Measurements from ENCODE around the gene OVOL2. TPM values are rescaled to one million over a fixed set of nuclear protein-coding genes. Genes with fewer than 3 reads are reported as not detected.
A peak's percentile ranks its signal among the peaks of the same experiment; 100 is the strongest.
"Not testable (repeated sequence)": the region's sequence is repeated elsewhere in the genome, so short reads cannot be mapped to it uniquely, and the experiment has no call there.

The OVOL2 gene
- total RNA-seq, 1 donor from 2014 or later = not detected

DNA sequence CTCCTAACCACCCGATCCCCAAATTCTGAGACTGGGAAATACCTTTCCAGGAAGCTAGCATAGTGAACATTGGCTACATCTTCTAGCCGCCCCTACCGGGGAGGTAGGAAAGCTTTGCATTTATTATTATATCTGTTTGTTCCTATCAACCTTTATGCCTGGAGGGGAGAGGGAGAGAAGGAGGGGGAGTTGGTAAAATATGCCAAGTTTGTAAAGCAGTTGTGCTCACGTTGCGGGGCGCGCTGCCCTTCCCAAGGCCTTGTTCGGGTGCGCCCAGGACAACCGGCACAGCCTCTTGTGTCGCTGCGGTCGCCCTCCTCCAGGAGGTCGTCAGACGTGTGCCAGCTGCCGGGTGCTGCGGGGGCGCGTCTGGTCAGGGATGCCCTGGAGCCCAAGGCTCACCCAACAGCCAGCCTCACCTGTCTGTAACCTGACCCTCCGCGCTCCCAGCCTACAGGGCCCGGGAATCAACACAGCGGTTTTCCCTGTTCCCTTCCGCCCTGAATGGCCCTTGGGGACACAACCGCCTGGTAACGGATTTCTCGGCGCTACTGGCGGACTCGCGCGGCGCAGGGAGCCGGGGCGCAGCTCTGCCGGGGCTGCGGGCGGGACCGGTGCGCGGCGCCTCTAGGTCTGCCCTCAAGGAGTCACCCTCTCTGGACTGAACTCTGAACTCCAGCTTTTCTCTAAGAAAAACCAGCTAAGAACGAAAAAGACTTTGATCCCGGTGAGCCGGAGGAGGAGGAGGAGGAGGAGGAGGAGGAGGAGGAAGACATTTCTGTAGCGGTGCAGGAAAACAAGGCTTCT, 1.1 kb upstream of the OVOL2 start:
- DNase-seq (ENCODE audit: low read depth) = peak; percentile 41

DNA sequence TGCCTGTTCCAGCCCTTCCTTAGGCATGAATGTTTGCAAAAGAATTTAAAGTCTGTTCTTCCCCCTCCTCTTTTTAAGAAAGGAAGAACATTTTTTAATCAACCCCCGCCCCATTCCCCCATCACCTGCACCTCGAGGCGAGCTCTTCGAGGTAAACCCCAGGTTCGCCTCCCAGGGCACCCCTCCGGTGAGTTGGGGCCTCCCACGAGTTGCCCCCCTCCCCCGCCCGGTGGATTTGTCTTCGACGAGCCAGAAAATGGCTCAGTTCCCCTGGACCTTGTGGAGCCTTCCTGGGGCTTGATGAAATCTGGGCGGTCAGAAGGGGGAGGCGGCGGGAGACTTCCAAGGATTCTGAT, 256 bp upstream of the OVOL2 start:
- no peak for DNase-seq (ENCODE audit: low read depth)

- DNase-seq (ENCODE audit: low read depth) = no peak
These were observed 1.3 kb downstream of the OVOL2 start for GRCh38 chr20:18056174-18057100.

DNA sequence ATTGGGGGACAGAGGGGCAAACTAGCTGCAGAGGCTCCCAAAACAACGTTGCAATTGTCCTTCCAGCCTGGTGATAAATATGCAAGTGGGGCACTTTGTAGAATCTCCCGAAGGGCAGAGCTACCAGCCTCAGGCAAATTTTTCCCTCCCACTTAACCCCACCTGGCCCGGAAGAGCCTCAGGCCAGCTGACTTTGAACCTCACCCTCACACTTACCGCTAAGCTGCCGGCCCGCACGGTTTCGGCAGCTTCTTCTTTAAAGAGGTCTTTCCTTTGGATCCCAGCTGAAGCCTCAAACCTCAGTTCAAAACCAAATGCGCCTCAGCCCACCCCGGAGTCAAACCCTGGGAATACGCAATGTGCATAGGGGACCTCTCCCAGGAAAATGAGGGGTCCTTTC, 2.5 kb downstream of the OVOL2 start:
- no peak for DNase-seq (ENCODE audit: low read depth)

DNA sequence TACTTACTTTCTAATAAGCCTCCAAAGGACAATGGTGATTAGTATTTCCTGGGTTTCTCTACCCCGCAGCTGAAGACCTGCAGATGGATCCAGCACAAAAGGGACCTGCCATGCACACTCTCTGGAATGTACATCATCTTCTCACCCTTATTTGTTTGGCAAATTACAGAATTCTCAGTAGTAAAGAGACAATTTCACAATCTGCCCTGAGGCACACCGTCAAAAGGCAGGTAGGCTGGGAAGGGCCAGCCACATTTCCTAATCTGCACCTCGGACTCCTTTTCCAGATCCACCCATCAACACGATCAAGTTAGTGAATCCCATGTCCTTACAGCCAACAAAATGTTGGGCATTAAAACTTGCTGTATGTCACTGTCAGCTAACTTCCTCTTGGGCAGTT, 4.9 kb downstream of the OVOL2 start:
- DNase-seq (ENCODE audit: low read depth) = no peak

- no peak for DNase-seq (ENCODE audit: low read depth)
These were observed 7.1 kb downstream of the OVOL2 start for GRCh38 chr20:18050628-18051027.

DNA sequence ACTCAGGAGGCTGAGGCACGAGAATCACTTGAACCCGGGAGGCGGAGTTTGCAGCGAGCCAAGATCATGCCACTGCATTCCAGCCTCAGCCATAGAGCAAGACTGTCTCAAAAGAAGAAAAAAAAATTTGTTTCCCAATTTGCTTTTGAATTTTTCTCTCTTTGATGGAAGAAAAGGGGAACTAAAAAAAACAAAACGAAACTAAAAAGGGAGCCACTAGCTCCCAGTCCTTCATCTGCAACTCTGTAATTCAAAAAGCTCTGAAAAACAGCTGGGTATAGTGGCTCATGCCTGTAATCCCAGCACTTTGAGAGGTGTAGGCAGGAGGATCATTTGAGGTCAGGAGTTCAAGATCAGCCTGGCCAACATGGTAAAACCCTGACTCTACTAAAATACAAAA, 9.5 kb downstream of the OVOL2 start:
- no peak for DNase-seq (ENCODE audit: low read depth)

DNA sequence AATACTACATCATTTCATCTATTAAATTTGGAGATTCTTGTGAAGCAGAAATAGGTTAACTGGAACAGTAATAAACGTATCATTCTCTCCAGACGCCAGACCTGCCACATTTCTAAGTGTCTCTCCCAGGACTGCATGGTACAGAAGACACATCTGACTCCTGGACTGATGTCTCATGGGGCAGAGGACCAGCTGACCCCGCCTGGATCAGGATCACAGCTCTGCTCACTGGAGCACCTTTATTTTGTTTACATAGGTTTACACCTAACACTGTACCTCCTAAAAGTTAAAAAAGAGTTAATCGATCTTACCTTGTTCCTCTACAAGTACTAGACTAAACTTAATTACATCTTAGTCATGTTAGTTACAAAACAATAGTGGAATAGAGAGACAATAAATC, 11.2 kb downstream of the OVOL2 start:
- DNase-seq (ENCODE audit: low read depth) = no peak

- no peak for DNase-seq (ENCODE audit: low read depth)
These were observed 15.5 kb downstream of the OVOL2 start for GRCh38 chr20:18042229-18042628.

GRCh38 chr20:18041462-18041861, 16.3 kb downstream of the OVOL2 start:
- no peak for DNase-seq (ENCODE audit: low read depth)

- no peak for DNase-seq (ENCODE audit: low read depth)
These were observed 18.7 kb downstream of the OVOL2 start for GRCh38 chr20:18039063-18039462.

GRCh38 chr20:18034039-18034438, 23.7 kb downstream of the OVOL2 start:
- DNase-seq (ENCODE audit: low read depth) = peak; percentile 33

- DNase-seq (ENCODE audit: low read depth) = no peak
These were observed 24.5 kb downstream of the OVOL2 start for GRCh38 chr20:18032977-18033892.

GRCh38 chr20:18031888-18032509, 25.7 kb downstream of the OVOL2 start:
- no peak for DNase-seq (ENCODE audit: low read depth)

DNA sequence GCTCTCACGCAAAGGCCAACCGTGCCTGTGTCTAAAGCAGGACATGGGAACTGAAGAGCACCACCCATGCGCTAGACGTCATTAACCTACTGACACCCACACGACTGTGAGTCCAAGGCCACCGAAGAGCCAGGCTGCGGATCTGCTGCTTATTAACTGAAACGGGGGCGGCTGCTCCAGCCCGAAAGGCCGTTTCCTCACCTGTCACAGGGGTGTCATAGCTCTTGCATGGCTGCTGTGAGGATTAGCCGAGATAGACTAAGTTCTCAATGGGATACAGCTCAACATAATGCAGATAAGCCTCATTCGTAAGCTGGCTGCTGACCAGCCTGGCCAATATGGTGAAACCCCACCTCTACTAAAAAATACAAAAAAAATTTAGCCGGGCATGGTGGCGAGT, 26.7 kb downstream of the OVOL2 start:
- DNase-seq (ENCODE audit: low read depth) = no peak

- DNase-seq (ENCODE audit: low read depth) = no peak
These were observed 27.7 kb downstream of the OVOL2 start for GRCh38 chr20:18030020-18030419.

DNA sequence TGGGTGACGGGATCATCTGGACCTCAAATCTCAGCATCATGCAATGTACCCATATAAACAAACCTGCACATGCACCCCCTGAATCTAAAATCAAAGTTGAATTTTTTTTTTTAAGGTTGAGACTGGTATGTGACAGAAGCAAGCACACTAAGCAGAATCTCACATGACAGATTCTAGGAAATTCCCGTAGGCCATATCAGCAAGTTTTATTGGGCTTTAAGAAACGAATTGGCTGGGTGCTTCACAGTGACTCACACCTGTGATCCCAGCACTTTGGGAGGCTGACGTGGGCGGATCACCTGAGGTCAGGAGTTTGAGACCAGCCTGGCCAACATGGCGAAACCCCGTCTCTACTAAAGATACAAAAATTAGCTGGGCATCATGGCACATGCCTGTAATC, 30.7 kb downstream of the OVOL2 start:
- DNase-seq (ENCODE audit: low read depth) = not testable (repeated sequence)

GRCh38 chr20:18024606-18025127, 33.0 kb downstream of the OVOL2 start:
- DNase-seq (ENCODE audit: low read depth) = no peak

GRCh38 chr20:18020931-18021330, 36.8 kb downstream of the OVOL2 start:
- DNase-seq (ENCODE audit: low read depth) = no peak

- no peak for DNase-seq (ENCODE audit: low read depth)
These were observed 38.6 kb downstream of the OVOL2 start for GRCh38 chr20:18019068-18019467.

- no peak for DNase-seq (ENCODE audit: low read depth)
These were observed 39.6 kb downstream of the OVOL2 start for GRCh38 chr20:18018100-18018499.
